ENCODE results near the gene COL18A1.

Gene COL18A1

GRCh38 chr21:45509566-45510465 is 104.9 kb downstream of the COL18A1 start:
- no peak for DNase-seq

- DNase-seq: no peak
Measured at GRCh38 chr21:45510466-45510955, 105.5 kb downstream of the COL18A1 start.

GRCh38 chr21:45511007-45511406 is 106.0 kb downstream of the COL18A1 start:
- DNase-seq: no peak

- no peak for DNase-seq
Measured at GRCh38 chr21:45511661-45512431, 106.9 kb downstream of the COL18A1 start.

- no peak for DNase-seq
Measured at GRCh38 chr21:45512626-45513002, 107.6 kb downstream of the COL18A1 start.

- no peak for DNase-seq
Measured at GRCh38 chr21:45513003-45513717, 108.2 kb downstream of the COL18A1 start.

- no peak for DNase-seq
Measured at GRCh38 chr21:45513741-45514310, 108.9 kb downstream of the COL18A1 start.

- DNase-seq: no peak
Measured at GRCh38 chr21:45514311-45515021, 109.5 kb downstream of the COL18A1 start.

GRCh38 chr21:45515241-45516061 is 110.5 kb downstream of the COL18A1 start:
- DNase-seq: no peak

GRCh38 chr21:45516071-45516670 is 111.2 kb downstream of the COL18A1 start:
- DNase-seq: no peak

GRCh38 chr21:45516671-45517151 is 111.7 kb downstream of the COL18A1 start:
- DNase-seq: no peak

- DNase-seq: no peak
Measured at GRCh38 chr21:45517249-45518065, 112.5 kb downstream of the COL18A1 start.

- DNase-seq: no peak
Measured at GRCh38 chr21:45518742-45519141, 113.8 kb downstream of the COL18A1 start.

- no peak for DNase-seq
Measured at GRCh38 chr21:45519182-45519581, 114.2 kb downstream of the COL18A1 start.

GRCh38 chr21:45521241-45521640 is 116.3 kb downstream of the COL18A1 start:
- DNase-seq: no peak

- DNase-seq: no peak
Measured at GRCh38 chr21:45522381-45522780, 117.4 kb downstream of the COL18A1 start.

GRCh38 chr21:45522986-45523385 is 118.0 kb downstream of the COL18A1 start:
- no peak for DNase-seq

GRCh38 chr21:45523411-45524101 is 118.6 kb downstream of the COL18A1 start:
- DNase-seq: no peak

- DNase-seq: no peak
Measured at GRCh38 chr21:45524756-45525152, 119.8 kb downstream of the COL18A1 start.
